SU-DHL-6 (cell line): ENCODE measurements around the gene SYNDIG1.

ENCODE experiments used
- H2AFZ ChIP-seq: fragments of 200-600 bp; sonication (generic); 2 replicates; pipeline ENCODE4 v1.6.1; 2014; ENCODE audit warnings: low read depth, mild to moderate bottlenecking, moderate library complexity, mixed read lengths, antibody characterized with exemption, low read length; ENCODE audit not compliant: severe bottlenecking
- H3F3A ChIP-seq: fragments of 200-600 bp; shearing (Covaris generic); 2 replicates; pipeline ENCODE4 v1.6.0; 2016; ENCODE audit warnings: antibody characterized with exemption, mild to moderate bottlenecking; ENCODE audit not compliant: insufficient read depth
- H3K27ac ChIP-seq: fragments of 200-600 bp; sonication (generic); 2 replicates; pipeline ENCODE4 v1.5.1; 2016; ENCODE audit warnings: low read depth, mild to moderate bottlenecking, low read length, moderate library complexity, mixed read lengths
- H3K27me3 ChIP-seq: fragments of 200-600 bp; sonication (generic), shearing (Covaris generic); 2 replicates; pipeline ENCODE4 v1.6.0; 2014; ENCODE audit warnings: mild to moderate bottlenecking, low read length
- H3K36me3 ChIP-seq: fragments of 200-600 bp; sonication (generic); 2 replicates; pipeline ENCODE4 v1.6.1; 2014; ENCODE audit warnings: mild to moderate bottlenecking, low read length, mixed read lengths
- H3K4me2 ChIP-seq: fragments of 300-600, 200-600 bp; shearing (Covaris generic), sonication (generic); 2 replicates; pipeline ENCODE4 v1.6.0; 2014; ENCODE audit warnings: low read length, low read depth, mild to moderate bottlenecking; ENCODE audit not compliant: poor library complexity, severe bottlenecking
- H3K4me3 ChIP-seq: fragments of 200-600 bp; sonication (generic); 2 replicates; pipeline ENCODE4 v1.5.1; 2014; ENCODE audit warnings: antibody characterized with exemption, low read length, mild to moderate bottlenecking, mixed read lengths; ENCODE audit not compliant: insufficient read depth, poor library complexity, severe bottlenecking
- H3K79me2 ChIP-seq: fragments of 200-600 bp; sonication (generic); 2 replicates; pipeline ENCODE4 v1.6.1; 2014; ENCODE audit warnings: mild to moderate bottlenecking, low read length, moderate library complexity; ENCODE audit not compliant: insufficient read depth
- H3K9ac ChIP-seq: fragments of 200-600 bp; sonication (generic); 2 replicates; pipeline ENCODE4 v1.7.0; 2014; ENCODE audit warnings: mild to moderate bottlenecking, low read length
- H3K9me2 ChIP-seq: fragments of 200-600 bp; sonication (generic); replicated peaks from 2 replicates; pipeline ENCODE4 v1.6.1; 2014; ENCODE audit warnings: low read length; ENCODE audit not compliant: insufficient read depth
- H3K9me3 ChIP-seq: fragments of 200-600 bp; sonication (generic); 2 replicates; pipeline ENCODE4 v1.6.1; 2014; ENCODE audit warnings: low read length, mixed read lengths; ENCODE audit not compliant: insufficient read depth
- H4K20me1 ChIP-seq: fragments of 200-600 bp; sonication (generic); 2 replicates; pipeline ENCODE4 v1.6.1; 2014; ENCODE audit warnings: low read depth, mild to moderate bottlenecking, antibody characterized with exemption, low read length, moderate library complexity, mixed read lengths
- CTCF ChIP-seq: fragments of 200-600 bp; sonication (generic); IDR thresholded peaks from one replicate; pipeline ENCODE4 v1.5.1; 2017; ENCODE audit warnings: antibody characterized with exemption, mild to moderate bottlenecking, low read length, moderate library complexity; ENCODE audit not compliant: insufficient read depth, poor library complexity, severe bottlenecking
- EZH2phosphoT487 ChIP-seq: fragments of 200-600 bp; sonication (generic), shearing (Covaris generic); conservative IDR thresholded peaks from 2 replicates; pipeline ENCODE4 v1.6.1; 2018; ENCODE audit warnings: mild to moderate bottlenecking, antibody characterized with exemption, low read length, moderate library complexity, mixed read lengths

Gene SYNDIG1

GRCh38 chr20:24588725-24589340 lies 119.4 kb downstream of the SYNDIG1 start:
- TF ChIP-seq EZH2phosphoT487 (no peak), CTCF (no peak)
- Histone ChIP-seq H3K9ac (no peak overlapping the region), H3K36me3 (no peaks in the 10 kb centered on the region), H2AFZ (no peak overlapping the region), H4K20me1 (no peaks in the 10 kb centered on the region), H3K27ac (no peak overlapping the region), H3F3A (no peaks in the 10 kb centered on the region), H3K4me3 (no peak overlapping the region), H3K4me2 (no peak overlapping the region), H3K9me2 (no peaks in the 10 kb centered on the region), H3K79me2 (no peaks in the 10 kb centered on the region), H3K9me3 (no peaks in the 10 kb centered on the region), H3K27me3 (no peaks in the 10 kb centered on the region)

DNA sequence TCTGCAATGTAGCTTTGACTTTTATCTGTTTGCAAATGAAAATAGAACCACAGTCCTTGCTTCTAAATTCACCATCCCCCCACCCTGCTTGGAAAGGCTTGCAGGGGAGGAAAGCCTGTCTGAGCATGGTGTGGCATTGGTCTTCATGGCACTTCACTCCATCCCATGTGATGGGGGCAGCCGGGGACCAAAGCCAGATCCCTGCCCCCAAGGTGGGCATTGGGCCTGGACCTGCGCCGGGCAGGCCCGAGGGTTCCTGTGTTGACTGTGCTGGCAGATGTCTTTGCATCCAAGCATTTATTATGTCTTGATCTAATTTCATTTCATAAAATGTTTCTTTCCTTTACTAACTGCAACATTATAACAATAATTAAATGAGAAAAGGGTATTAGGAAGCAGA lies 120.0 kb downstream of the SYNDIG1 start:
- Histone ChIP-seq H3K4me2 (no peak overlapping the region), H3K79me2 (no peaks in the 10 kb centered on the region), H3K27ac (no peak overlapping the region), H3K9me3 (no peaks in the 10 kb centered on the region), H3K9ac (no peak overlapping the region), H2AFZ (no peak overlapping the region), H4K20me1 (no peaks in the 10 kb centered on the region), H3K27me3 (no peaks in the 10 kb centered on the region), H3K9me2 (no peaks in the 10 kb centered on the region), H3K36me3 (no peaks in the 10 kb centered on the region), H3K4me3 (no peak overlapping the region), H3F3A (no peaks in the 10 kb centered on the region)
- TF ChIP-seq EZH2phosphoT487 (no peak), CTCF (no peak)

DNA sequence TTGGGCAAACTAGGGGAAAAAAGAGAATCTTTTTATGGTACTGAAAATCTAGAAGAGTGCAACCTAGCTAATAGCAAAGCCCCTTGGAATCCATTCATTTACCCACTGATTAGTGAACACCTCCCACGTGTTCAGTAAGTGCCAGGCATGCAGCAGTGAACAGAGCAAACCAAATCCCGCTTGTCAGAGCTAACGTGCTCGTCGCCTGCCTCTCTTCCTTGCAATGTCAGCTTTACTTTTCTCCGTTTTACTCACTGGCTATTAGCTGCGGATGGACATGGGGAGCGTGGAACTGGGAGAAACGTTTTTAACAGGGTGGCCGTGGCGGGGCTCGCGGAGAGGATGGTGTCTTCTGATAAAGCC lies 120.4 kb downstream of the SYNDIG1 start:
- Histone ChIP-seq H4K20me1 (no peaks in the 10 kb centered on the region), H3K36me3 (no peaks in the 10 kb centered on the region)

More for the DNA sequence above, 120.4 kb downstream of the SYNDIG1 start:
- TF ChIP-seq CTCF: no peak
- no peak for TF ChIP-seq EZH2phosphoT487
- no peak overlapping the region for H3K4me3 ChIP-seq
- no peaks in the 10 kb centered on the region for H3K79me2 ChIP-seq
- no peak overlapping the region for H3K4me2 ChIP-seq
- H3K27ac ChIP-seq: no peak overlapping the region
- no peak overlapping the region for H2AFZ ChIP-seq
- H3K9ac ChIP-seq: no peak overlapping the region
- no peaks in the 10 kb centered on the region for H3K9me2 ChIP-seq
- H3K27me3 ChIP-seq: no peaks in the 10 kb centered on the region
- H3K9me3 ChIP-seq: no peaks in the 10 kb centered on the region
- no peaks in the 10 kb centered on the region for H3F3A ChIP-seq
